GM19025 (cell line): ENCODE measurements around the gene OTUD6A.

Experiments
- ATAC-seq: cut with Tn5 transposase; IDR thresholded peaks from one replicate; pipeline ENCODE4 v1.9.1; 2021; ENCODE audit warnings: mild to moderate bottlenecking, low read depth, moderate library complexity; ENCODE audit not compliant: unreplicated experiment

OTUD6A gene

GRCh38 chrX:70062076-70062475, at the start of gene OTUD6A:
TSS of gene OTUD6A (plus strand) at chrX:70062457. CDS start at chrX:70062525, 68 bp downstream.
- ATAC-seq = no peak

GRCh38 chrX:70012756-70013155, 49.5 kb upstream of the OTUD6A start:
- no peak for ATAC-seq

- ATAC-seq = no peak
Observed at GRCh38 chrX:70013466-70014381, 48.5 kb upstream of the OTUD6A start.

GRCh38 chrX:70016513-70016912, 45.7 kb upstream of the OTUD6A start:
- ATAC-seq = no peak

- ATAC-seq = no peak
Observed at GRCh38 chrX:70022616-70023015, 39.6 kb upstream of the OTUD6A start.

GRCh38 chrX:70025464-70025863, 36.8 kb upstream of the OTUD6A start:
- ATAC-seq = no peak

GRCh38 chrX:70026112-70026850, 36.0 kb upstream of the OTUD6A start:
- no peak for ATAC-seq

GRCh38 chrX:70026851-70027200, 35.4 kb upstream of the OTUD6A start:
- ATAC-seq = no peak

GRCh38 chrX:70029863-70030262, 32.4 kb upstream of the OTUD6A start:
- ATAC-seq = no peak

- no peak for ATAC-seq
Observed at GRCh38 chrX:70030301-70030767, 31.9 kb upstream of the OTUD6A start.

- no peak for ATAC-seq
Observed at GRCh38 chrX:70032792-70033191, 29.5 kb upstream of the OTUD6A start.

GRCh38 chrX:70033348-70034051, 28.8 kb upstream of the OTUD6A start:
- ATAC-seq = no peak

GRCh38 chrX:70034646-70035045, 27.6 kb upstream of the OTUD6A start:
- ATAC-seq = no peak

- no peak for ATAC-seq
Observed at GRCh38 chrX:70038515-70038914, 23.7 kb upstream of the OTUD6A start.

- no peak for ATAC-seq
Observed at GRCh38 chrX:70038951-70039350, 23.3 kb upstream of the OTUD6A start.

GRCh38 chrX:70039758-70040157, 22.5 kb upstream of the OTUD6A start:
- no peak for ATAC-seq

GRCh38 chrX:70041993-70042392, 20.3 kb upstream of the OTUD6A start:
- no peak for ATAC-seq

- no peak for ATAC-seq
Observed at GRCh38 chrX:70042399-70043371, 19.6 kb upstream of the OTUD6A start.

- ATAC-seq = no peak
Observed at GRCh38 chrX:70043685-70044084, 18.6 kb upstream of the OTUD6A start.
